Iris pigment epithelial cell (primary cell): ENCODE data around the gene ALOX5AP.

Source experiments
- DNase-seq: peaks from one replicate; pipeline ENCODE4 v3.0.0-alpha.2; 2011; ENCODE audit warnings: low read depth

The ALOX5AP gene

GRCh38 chr13:30735025-30735871 is at the start of gene ALOX5AP:
TSS of gene ALOX5AP (plus strand) at chr13:30735543. CDS start at chr13:30735606, 63 bp downstream.
- no peak for DNase-seq

- DNase-seq = no peak
These were observed 49.4 kb upstream of the ALOX5AP start for GRCh38 chr13:30685987-30686386.

- DNase-seq = no peak
These were observed 47.7 kb upstream of the ALOX5AP start for GRCh38 chr13:30687601-30688000.

GRCh38 chr13:30689752-30690151 is 45.6 kb upstream of the ALOX5AP start:
- no peak for DNase-seq

- peak; percentile 97 for DNase-seq
These were observed 44.8 kb upstream of the ALOX5AP start for GRCh38 chr13:30690282-30691188.

- peak; percentile 31 for DNase-seq
These were observed 43.2 kb upstream of the ALOX5AP start for GRCh38 chr13:30692113-30692512.

- DNase-seq = peak; percentile 32
These were observed 38.8 kb upstream of the ALOX5AP start for GRCh38 chr13:30696278-30697176.

- DNase-seq = peak; percentile 29
These were observed 38.0 kb upstream of the ALOX5AP start for GRCh38 chr13:30697177-30697953.

GRCh38 chr13:30697996-30698401 is 37.3 kb upstream of the ALOX5AP start:
- peak; percentile 79 for DNase-seq

GRCh38 chr13:30698488-30699005 is 36.8 kb upstream of the ALOX5AP start:
- no peak for DNase-seq

GRCh38 chr13:30700364-30700763 is 35.0 kb upstream of the ALOX5AP start:
- no peak for DNase-seq

GRCh38 chr13:30702006-30702405 is 33.3 kb upstream of the ALOX5AP start:
- no peak for DNase-seq

GRCh38 chr13:30704596-30704995 is 30.7 kb upstream of the ALOX5AP start:
- no peak for DNase-seq

- no peak for DNase-seq
These were observed 29.7 kb upstream of the ALOX5AP start for GRCh38 chr13:30705680-30706079.

- peak; percentile 84 for DNase-seq
These were observed 26.8 kb upstream of the ALOX5AP start for GRCh38 chr13:30708541-30708940.

GRCh38 chr13:30710442-30710841 is 24.9 kb upstream of the ALOX5AP start:
- no peak for DNase-seq

GRCh38 chr13:30711375-30711774 is 24.0 kb upstream of the ALOX5AP start:
- DNase-seq = peak; percentile 93

- peak; percentile 29 for DNase-seq
These were observed 23.5 kb upstream of the ALOX5AP start for GRCh38 chr13:30711837-30712236.

- peak; percentile 43 for DNase-seq
These were observed 22.5 kb upstream of the ALOX5AP start for GRCh38 chr13:30712536-30713532.
